ES-I3 (cell line): Measurements from ENCODE around the gene ARHGEF2.

Experiments used
- H3K36me3 ChIP-seq: 2 replicates; pipeline ENCODE4 v1.6.1; 2013; ENCODE audit warnings: mild to moderate bottlenecking, low read length, control low read depth, moderate library complexity; ENCODE audit not compliant: insufficient read depth
- H3K4me1 ChIP-seq: 2 replicates; pipeline ENCODE4 v1.6.1; 2013; ENCODE audit warnings: mild to moderate bottlenecking, control low read depth, low read length; ENCODE audit not compliant: insufficient read depth
- H3K9ac ChIP-seq: 2 replicates; pipeline ENCODE4 v1.6.1; 2013; ENCODE audit warnings: low read depth, mild to moderate bottlenecking, low read length, moderate library complexity
- H3K9me3 ChIP-seq: 2 replicates; pipeline ENCODE4 v1.6.1; 2013; ENCODE audit warnings: mild to moderate bottlenecking, low read length, moderate library complexity; ENCODE audit not compliant: control insufficient read depth, insufficient read depth

Gene ARHGEF2

GRCh38 chr1:155969377-155969791, 9.0 kb downstream of the ARHGEF2 start:
- Histone ChIP-seq H3K9me3 (no peaks in the 10 kb centered on the region), H3K9ac (no peak overlapping the region), H3K4me1 (peaks cover 50% of the 10 kb centered on the region), H3K36me3 (peaks cover 8% of the 10 kb centered on the region)

DNA sequence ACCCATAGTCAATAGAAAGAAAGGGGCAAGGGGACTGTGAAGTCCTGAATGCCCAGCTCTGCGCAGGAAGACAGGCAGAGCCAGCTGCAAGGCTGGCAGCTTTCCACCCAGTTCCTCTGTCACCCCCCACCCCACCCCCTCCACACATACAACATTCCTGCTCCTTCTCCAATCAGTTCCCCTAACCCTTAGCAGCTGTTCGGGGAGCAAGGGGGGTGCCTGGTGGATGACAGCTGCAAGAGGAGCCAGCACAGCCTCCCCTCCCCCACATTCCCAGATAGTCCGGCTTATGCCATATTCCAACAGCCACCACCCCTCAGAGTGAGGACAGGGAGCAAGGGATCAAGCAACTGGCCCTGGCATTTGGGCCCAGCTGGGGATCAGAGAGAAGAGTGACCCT, 9.7 kb downstream of the ARHGEF2 start:
- no peaks in the 10 kb centered on the region for H3K9me3 ChIP-seq
- H3K9ac ChIP-seq, result no peak overlapping the region
- H3K36me3 ChIP-seq, result peaks cover 8% of the 10 kb centered on the region
- peaks cover 46% of the 10 kb centered on the region for H3K4me1 ChIP-seq

DNA sequence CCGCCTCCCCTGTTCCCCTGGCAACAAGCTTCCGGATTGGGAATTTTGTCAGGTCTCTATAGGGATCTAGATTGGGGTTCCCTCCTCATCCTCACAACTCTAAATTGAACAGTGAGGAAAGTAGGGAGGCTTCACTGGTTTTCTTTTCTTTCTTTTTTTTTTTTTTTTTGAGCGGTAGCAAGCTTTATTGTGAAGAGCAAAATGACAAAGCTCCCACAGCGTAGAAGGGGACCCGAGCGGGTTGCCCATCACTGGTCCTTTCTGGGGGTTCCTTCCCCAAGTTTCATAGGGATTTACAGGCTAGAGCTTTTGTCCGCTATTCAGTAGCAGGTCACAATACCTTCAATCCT, 10.3 kb downstream of the ARHGEF2 start:
- no peak overlapping the region for H3K9ac ChIP-seq
- H3K4me1 ChIP-seq, result peaks cover 46% of the 10 kb centered on the region
- peaks cover 8% of the 10 kb centered on the region for H3K36me3 ChIP-seq
- no peaks in the 10 kb centered on the region for H3K9me3 ChIP-seq

DNA sequence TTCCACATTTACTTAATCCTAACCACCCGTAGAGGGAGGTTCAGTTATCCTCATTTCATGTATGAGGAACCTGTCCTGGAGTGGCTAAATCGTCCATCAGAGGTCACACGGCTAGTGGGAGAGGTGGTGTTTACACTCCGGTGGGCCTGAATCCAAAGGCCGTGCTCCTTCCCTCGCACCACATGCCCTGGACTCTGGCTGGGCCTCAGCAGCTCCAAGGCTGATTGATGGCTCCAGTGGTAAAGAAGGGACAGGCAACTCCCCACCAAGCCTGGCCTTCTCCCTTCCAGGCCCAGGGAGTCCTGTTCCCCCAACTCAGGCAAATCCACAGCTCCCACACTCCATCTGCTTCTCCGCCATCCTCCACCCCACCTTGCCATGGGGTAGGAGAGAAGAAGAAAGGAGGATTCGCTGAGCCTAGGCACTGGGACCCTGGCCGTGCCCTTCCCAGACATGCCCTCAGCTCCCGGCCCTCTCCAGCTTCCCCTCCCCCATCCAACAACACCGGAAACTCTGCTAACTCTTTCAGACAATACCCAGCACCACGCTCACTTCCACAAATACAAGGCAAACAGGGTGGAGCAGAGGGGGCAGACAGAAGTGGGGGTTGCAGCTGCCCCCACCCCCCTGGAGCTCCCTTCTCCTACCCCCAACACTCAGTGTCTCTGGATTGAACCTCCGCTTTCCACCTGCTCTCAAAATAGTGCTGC, 10.9 kb downstream of the ARHGEF2 start:
- peaks cover 13% of the 10 kb centered on the region for H3K36me3 ChIP-seq
- H3K9ac ChIP-seq, result no peak overlapping the region; the same call in 1 of the 2 replicates
- H3K4me1 ChIP-seq, result peaks cover 46% of the 10 kb centered on the region
- H3K9me3 ChIP-seq, result no peaks in the 10 kb centered on the region

GRCh38 chr1:155966750-155967149, 11.6 kb downstream of the ARHGEF2 start:
- Histone ChIP-seq H3K36me3 (peaks cover 14% of the 10 kb centered on the region), H3K9me3 (no peaks in the 10 kb centered on the region), H3K9ac (no peak overlapping the region), H3K4me1 (peaks cover 51% of the 10 kb centered on the region)

- Histone ChIP-seq H3K9ac (no peak overlapping the region), H3K36me3 (peaks cover 14% of the 10 kb centered on the region), H3K4me1 (peaks cover 53% of the 10 kb centered on the region), H3K9me3 (no peaks in the 10 kb centered on the region)
These were observed 12.2 kb downstream of the ARHGEF2 start for GRCh38 chr1:155966135-155966534.

- Histone ChIP-seq H3K36me3 (peaks cover 26% of the 10 kb centered on the region), H3K4me1 (peaks cover 35% of the 10 kb centered on the region)
These were observed 14.2 kb downstream of the ARHGEF2 start for GRCh38 chr1:155964193-155964592.

DNA sequence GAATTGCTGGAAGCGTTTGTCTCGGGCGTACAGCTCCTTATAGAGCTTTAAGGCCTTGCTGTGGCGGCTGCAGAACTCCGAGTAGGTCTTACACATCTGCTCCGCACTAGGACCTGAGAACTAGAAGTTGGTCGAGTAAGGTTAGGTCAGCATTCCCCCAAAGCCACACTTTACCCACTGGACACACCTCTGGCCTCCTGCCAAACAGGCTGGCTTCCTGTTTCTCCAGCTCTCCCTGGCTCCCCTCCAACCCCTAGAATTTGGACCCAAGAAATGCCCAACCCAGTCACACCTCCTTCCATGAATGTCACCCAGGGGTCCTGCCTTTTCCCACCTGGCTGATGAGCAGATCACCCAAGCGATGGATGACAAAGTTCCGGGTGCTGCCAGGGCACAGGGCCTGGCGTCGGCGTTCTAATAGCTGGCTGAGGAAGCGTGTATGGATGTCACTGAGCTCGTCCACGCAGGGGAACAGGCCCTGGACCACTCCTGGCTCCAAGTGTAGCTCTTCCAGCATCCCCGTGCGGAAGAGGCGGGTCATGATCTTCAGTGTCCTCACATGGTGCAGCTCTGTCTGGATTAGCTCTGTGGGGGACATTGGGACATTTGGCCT, 15.6 kb downstream of the ARHGEF2 start:
- H3K36me3 ChIP-seq, result peaks cover 32% of the 10 kb centered on the region
- no peak overlapping the region for H3K9ac ChIP-seq
- peaks cover 20% of the 10 kb centered on the region for H3K4me1 ChIP-seq

More at GRCh38 chr1:155964193-155964592, 14.2 kb downstream of the ARHGEF2 start:
- Histone ChIP-seq H3K9me3 (no peaks in the 10 kb centered on the region), H3K9ac (no peak overlapping the region)

GRCh38 chr1:155961937-155962336, 16.4 kb downstream of the ARHGEF2 start:
- no peaks in the 10 kb centered on the region for H3K9me3 ChIP-seq
- H3K4me1 ChIP-seq, result peaks cover 14% of the 10 kb centered on the region
- H3K36me3 ChIP-seq, result peaks cover 39% of the 10 kb centered on the region
- no peak overlapping the region for H3K9ac ChIP-seq

More for the DNA sequence above, 15.6 kb downstream of the ARHGEF2 start:
- H3K9me3 ChIP-seq, result no peaks in the 10 kb centered on the region

DNA sequence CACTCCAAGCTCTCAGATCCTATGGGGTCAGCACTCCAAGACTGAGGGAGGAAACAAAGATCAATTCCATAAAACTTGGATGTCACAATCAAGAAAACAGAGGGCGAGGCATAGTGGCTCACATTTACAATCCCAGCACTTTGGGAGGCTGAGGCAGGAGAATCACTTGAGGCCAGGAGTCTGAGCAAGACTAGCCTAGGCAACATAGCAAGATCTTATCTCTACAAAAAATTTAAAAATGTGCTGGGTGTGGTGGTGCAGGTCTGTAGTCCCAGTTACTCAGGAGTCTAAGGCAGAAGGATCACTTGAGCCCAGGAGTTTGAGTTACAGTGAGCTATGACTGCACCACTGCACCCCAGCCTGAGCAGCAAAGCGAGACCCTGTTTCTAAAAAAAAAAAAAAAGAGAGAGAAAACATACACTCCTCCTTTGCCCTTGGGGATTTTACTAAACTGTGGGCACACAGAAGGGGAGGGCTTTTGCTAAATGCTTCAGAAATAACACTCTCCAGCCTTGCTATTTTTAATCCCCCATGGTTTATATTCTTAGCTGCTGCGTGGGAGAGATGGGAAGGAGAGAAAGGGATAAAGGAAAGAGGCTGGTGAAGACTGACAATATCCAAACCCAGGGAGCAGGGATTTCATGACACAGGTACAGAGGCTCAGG, 18.1 kb downstream of the ARHGEF2 start:
- Histone ChIP-seq H3K9me3 (no peaks in the 10 kb centered on the region), H3K4me1 (peaks cover 7% of the 10 kb centered on the region; the same call in 1 of the 2 replicates), H3K36me3 (peaks cover 33% of the 10 kb centered on the region), H3K9ac (no peak overlapping the region)

DNA sequence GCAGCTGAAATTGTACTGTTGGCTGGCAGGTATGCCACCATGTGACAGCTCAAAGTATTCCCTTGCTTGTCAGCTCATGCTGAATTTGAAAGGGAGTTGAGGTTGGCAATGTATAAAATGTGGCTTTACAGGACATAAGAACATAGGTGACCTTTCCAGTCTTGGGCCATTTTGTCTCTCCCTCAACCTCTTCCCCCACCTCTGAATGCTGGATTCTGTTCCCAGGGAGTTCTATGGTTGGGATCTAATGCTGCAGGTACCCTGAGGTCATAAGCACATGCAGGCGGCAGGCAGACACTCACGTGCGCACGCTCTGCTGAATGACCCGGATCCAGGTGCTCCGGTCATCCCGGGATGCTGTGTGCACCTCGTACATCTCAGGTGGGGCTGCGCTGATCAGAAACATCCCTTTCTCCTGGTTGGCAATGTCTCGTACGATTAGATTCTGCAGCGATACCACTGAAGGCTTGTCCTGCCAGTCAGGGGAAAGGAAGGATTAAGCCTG, 20.9 kb downstream of the ARHGEF2 start:
- peaks cover 33% of the 10 kb centered on the region for H3K36me3 ChIP-seq
- no peaks in the 10 kb centered on the region for H3K9me3 ChIP-seq
- H3K9ac ChIP-seq, result no peak overlapping the region
- peaks cover 7% of the 10 kb centered on the region; the same call in 1 of the 2 replicates for H3K4me1 ChIP-seq

- H3K36me3 ChIP-seq, result peaks cover 34% of the 10 kb centered on the region
These were observed 23.7 kb downstream of the ARHGEF2 start for GRCh38 chr1:155954645-155955044.

DNA sequence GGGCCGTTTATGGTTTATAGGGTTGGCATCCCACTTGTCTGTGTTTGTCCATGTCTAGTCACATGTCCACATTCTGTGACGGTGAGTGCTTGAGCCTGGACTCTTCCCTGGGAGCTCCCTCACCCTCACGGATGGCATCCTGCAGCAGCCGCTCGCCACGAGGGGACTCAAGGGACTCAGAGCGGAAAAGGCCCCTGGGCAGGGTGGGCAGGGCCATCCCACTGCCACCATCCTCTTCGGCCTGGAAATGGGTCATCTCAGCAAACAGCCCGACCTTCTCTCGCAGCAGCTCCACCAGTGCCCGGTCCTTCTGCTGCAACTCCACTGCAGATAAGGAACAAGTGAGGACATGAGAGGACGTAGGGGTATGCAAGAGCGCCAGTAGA, 25.8 kb downstream of the ARHGEF2 start:
- H3K9me3 ChIP-seq, result no peaks in the 10 kb centered on the region
- H3K9ac ChIP-seq, result no peak overlapping the region
- peaks cover 32% of the 10 kb centered on the region for H3K36me3 ChIP-seq
- H3K4me1 ChIP-seq, result no peaks in the 10 kb centered on the region

More at GRCh38 chr1:155954645-155955044, 23.7 kb downstream of the ARHGEF2 start:
- Histone ChIP-seq H3K9me3 (no peaks in the 10 kb centered on the region), H3K4me1 (no peaks in the 10 kb centered on the region), H3K9ac (no peak overlapping the region)

- H3K9ac ChIP-seq, result no peak overlapping the region
- peaks cover 30% of the 10 kb centered on the region for H3K36me3 ChIP-seq
- no peaks in the 10 kb centered on the region for H3K9me3 ChIP-seq
- H3K4me1 ChIP-seq, result 0 out of 2 replicates have a peak, but pooled peaks cover 3% of the 10 kb centered on the region
These were observed 26.4 kb downstream of the ARHGEF2 start for GRCh38 chr1:155951753-155952504.
